Measurements from ENCODE around the gene ZFHX3. TPM values are rescaled to one million over a fixed set of nuclear protein-coding genes. Genes with fewer than 3 reads are reported as not detected.

Gene ZFHX3
- total RNA-seq, 1 donor from 2014 or later, result 34.8 TPM

DNA sequence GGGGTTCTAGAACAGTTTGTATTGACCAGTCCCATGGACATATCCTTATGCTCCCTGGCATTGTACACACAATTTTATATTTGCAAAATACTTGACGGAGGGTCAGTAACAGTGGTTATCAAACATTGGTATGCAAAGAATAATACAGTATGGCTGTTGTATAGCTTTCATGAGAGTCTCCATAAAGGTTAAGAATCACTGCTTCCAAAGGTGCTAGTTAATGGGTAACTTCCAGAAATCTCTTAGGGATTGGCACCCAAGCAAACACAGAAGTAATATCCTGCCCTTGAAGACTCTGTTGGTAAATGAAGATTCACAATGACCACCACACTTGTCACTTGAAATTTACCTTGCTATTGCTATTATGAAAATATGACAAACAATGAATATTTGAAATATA, 239.2 kb downstream of the ZFHX3 start:
- Histone ChIP-seq H3K27me3 (no peaks in the 10 kb centered on the region), H3K36me3 (peaks cover 26 to 39% of the 10 kb centered on the region in 2 donors), H3K4me1 (peaks cover 0 to 9% of the 10 kb centered on the region in 2 donors), H3K27ac (no peak overlapping the region), H3K4me3 (no peak overlapping the region), H3K9me3 (no peaks in the 10 kb centered on the region)
- intact Hi-C loops (cut with DNase I), result no loop called here
- TF ChIP-seq, protein P1, sequence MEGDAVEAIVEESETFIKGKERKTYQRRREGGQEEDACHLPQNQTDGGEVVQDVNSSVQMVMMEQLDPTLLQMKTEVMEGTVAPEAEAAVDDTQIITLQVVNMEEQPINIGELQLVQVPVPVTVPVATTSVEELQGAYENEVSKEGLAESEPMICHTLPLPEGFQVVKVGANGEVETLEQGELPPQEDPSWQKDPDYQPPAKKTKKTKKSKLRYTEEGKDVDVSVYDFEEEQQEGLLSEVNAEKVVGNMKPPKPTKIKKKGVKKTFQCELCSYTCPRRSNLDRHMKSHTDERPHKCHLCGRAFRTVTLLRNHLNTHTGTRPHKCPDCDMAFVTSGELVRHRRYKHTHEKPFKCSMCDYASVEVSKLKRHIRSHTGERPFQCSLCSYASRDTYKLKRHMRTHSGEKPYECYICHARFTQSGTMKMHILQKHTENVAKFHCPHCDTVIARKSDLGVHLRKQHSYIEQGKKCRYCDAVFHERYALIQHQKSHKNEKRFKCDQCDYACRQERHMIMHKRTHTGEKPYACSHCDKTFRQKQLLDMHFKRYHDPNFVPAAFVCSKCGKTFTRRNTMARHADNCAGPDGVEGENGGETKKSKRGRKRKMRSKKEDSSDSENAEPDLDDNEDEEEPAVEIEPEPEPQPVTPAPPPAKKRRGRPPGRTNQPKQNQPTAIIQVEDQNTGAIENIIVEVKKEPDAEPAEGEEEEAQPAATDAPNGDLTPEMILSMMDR (IDR thresholded peaks at IDR 0.05), result no peak
- DNase-seq (ENCODE audit: low spot score in 2 of 2), result no peak

DNA sequence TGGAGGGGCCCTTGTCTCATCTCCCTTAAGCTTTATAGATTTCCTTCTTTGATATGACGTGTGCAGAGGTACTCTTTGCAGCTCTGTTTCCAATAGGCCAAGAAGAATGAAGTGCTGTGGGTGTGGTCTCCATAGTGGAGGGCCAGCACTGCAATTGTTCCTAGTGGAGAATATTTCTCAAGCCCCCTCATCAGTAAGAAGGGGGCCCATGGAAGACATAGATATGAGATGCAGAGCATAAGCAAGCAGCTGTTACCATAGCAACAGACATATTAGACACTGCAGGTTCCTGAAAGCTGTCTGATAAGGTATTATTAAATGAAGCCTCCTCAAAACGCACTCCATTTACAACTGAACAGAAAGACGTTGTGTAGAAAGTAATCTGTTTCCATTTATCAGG, 240.7 kb downstream of the ZFHX3 start:
- Histone ChIP-seq H3K27me3 (no peaks in the 10 kb centered on the region), H3K27ac (no peak overlapping the region), H3K4me3 (no peak overlapping the region), H3K4me1 (peaks cover 0 to 3% of the 10 kb centered on the region in 2 donors), H3K9me3 (no peaks in the 10 kb centered on the region), H3K36me3 (peaks cover 26 to 39% of the 10 kb centered on the region in 2 donors)
- TF ChIP-seq, protein P1 (IDR thresholded peaks at IDR 0.05), result no peak
- intact Hi-C loops (cut with DNase I), result no loop called here
- no peak for DNase-seq (ENCODE audit: low spot score in 2 of 2)

DNA sequence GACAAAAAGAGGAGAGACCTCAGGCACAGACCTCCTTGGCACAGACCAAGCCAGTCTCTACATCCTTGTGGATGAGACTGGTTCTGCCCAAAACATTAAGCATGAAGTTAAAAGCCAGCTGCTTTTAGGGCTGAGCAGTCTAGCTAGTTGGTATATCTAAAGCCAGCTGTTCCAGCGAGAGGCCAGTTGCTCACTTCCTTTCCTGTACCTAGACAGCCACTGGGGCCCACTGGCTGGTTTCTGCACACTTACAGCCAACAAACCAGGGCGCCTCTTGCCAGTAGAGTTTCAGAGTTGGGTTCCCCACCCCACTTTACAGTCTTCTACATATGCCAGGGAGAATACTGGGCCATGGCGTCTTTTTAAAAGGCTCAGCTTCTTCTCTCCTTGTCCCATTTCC, 242.4 kb downstream of the ZFHX3 start:
- H3K36me3 ChIP-seq, result peaks cover 13 to 27% of the 10 kb centered on the region in 2 donors
- no peaks in the 10 kb centered on the region for H3K9me3 ChIP-seq
- TF ChIP-seq, protein P1 (IDR thresholded peaks at IDR 0.05), result no peak
- intact Hi-C loops (cut with DNase I), result no loop called here
- no peak overlapping the region for H3K27ac ChIP-seq
- H3K27me3 ChIP-seq, result no peaks in the 10 kb centered on the region
- no peaks in the 10 kb centered on the region for H3K4me1 ChIP-seq
- no peak for DNase-seq (ENCODE audit: low spot score in 2 of 2)
- H3K4me3 ChIP-seq, result no peak overlapping the region

DNA sequence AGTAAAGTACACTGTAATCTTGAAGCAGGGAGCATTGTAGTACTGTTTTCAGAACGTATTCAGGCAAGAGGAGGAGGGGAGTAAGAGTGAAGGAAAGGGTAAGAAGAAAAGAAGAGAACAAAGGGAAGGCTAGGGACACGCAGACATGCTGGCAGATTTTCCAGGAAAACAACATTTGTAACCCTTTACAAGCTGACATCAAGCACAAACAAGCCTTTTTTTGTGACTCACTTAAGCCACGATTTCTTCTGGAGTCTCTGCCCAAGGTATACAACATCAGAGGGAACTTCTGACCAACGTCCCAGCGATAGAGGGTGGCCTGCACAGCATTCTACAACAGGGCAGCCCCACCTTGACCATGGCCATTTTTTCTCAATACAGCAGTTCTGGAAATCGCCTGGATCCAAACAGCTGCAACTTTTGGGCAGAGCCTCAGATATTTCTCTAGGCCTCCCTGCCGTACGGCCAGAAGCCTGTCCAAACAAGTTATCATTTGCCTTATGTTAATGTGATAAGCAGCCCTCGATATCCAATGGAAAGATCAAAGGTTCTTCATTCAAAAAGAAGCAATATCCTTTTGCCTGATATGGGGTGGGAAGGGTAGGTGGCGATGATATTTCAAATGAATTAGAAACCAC, 247.3 kb downstream of the ZFHX3 start:
- Histone ChIP-seq H3K4me3 (no peak overlapping the region), H3K9me3 (no peaks in the 10 kb centered on the region), H3K27ac (peak overlapping the region in 1 of 2 donors; percentile 34), H3K4me1 (no peaks in the 10 kb centered on the region), H3K27me3 (no peaks in the 10 kb centered on the region), H3K36me3 (peaks cover 41 to 43% of the 10 kb centered on the region in 2 donors)
- TF ChIP-seq, protein P1 (IDR thresholded peaks at IDR 0.05), result no peak
- intact Hi-C loops (cut with DNase I), result no loop called here
- no peak for DNase-seq (ENCODE audit: low spot score in 2 of 2)

DNA sequence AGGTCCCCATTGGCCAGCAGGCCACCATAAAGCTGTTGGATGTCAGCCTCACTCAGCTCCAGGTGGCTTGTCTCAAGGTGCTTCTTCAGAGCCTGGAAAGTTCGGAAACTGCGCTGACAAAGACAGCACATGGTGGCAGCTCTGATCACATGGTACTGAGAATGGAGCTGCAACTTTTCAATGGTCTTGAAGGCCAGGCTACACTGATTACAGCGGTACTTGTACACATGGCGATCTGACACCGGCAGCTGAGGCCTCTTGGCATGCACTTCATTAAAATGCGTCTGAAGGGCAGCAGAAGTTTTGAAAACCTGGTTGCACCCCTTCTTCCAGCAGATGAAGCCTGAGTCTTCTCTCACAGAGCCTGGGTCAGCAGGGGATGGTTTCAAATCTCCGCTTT, 249.7 kb downstream of the ZFHX3 start:
- H3K4me1 ChIP-seq, result no peaks in the 10 kb centered on the region
- no peak overlapping the region for H3K27ac ChIP-seq
- H3K27me3 ChIP-seq, result no peaks in the 10 kb centered on the region
- no peaks in the 10 kb centered on the region for H3K9me3 ChIP-seq
- H3K4me3 ChIP-seq, result no peak overlapping the region
- no peak for DNase-seq (ENCODE audit: low spot score in 2 of 2)
- H3K36me3 ChIP-seq, result peaks cover 59 to 67% of the 10 kb centered on the region in 2 donors
- TF ChIP-seq, protein P1 (IDR thresholded peaks at IDR 0.05), result no peak
- intact Hi-C loops (cut with DNase I), result no loop called here
